NCI-H1092 treated with DMSO at 0.1 percent for 48 hours (cell line): ENCODE measurements around the gene DMXL2.
"Not testable (repeated sequence)": the region's sequence is repeated elsewhere in the genome, so short reads cannot be mapped to it uniquely, and the experiment has no call there.

Experiments used
- DNase-seq: peaks from one replicate; lab custom pipeline; 2025; lab: John Stamatoyannopoulos, UW

DMXL2 gene

GRCh38 chr15:51621936-51622603 lies 501 bp downstream of the DMXL2 start:
- DNase-seq, result peak; percentile 28

- no peak for DNase-seq
Observed at GRCh38 chr15:51621155-51621765, 1.3 kb downstream of the DMXL2 start.

GRCh38 chr15:51620641-51621040 lies 1.9 kb downstream of the DMXL2 start:
- DNase-seq, result peak; percentile 24

GRCh38 chr15:51620122-51620521 lies 2.4 kb downstream of the DMXL2 start:
- DNase-seq, result no peak

GRCh38 chr15:51619331-51620035 lies 3.1 kb downstream of the DMXL2 start:
- no peak for DNase-seq

GRCh38 chr15:51617886-51618285 lies 4.7 kb downstream of the DMXL2 start:
- DNase-seq, result no peak

- no peak for DNase-seq
Observed at GRCh38 chr15:51613951-51614350, 8.6 kb downstream of the DMXL2 start.

GRCh38 chr15:51612669-51613068 lies 9.9 kb downstream of the DMXL2 start:
- DNase-seq, result not testable (repeated sequence)

- not testable (repeated sequence) for DNase-seq
Observed at GRCh38 chr15:51603462-51603948, 19.1 kb downstream of the DMXL2 start.

GRCh38 chr15:51603002-51603401 lies 19.6 kb downstream of the DMXL2 start:
- DNase-seq, result no peak

GRCh38 chr15:51602484-51602883 lies 20.1 kb downstream of the DMXL2 start:
- DNase-seq, result no peak

GRCh38 chr15:51601801-51602200 lies 20.8 kb downstream of the DMXL2 start:
- no peak for DNase-seq

- DNase-seq, result no peak
Observed at GRCh38 chr15:51600114-51600513, 22.5 kb downstream of the DMXL2 start.

- DNase-seq, result no peak
Observed at GRCh38 chr15:51589881-51590568, 32.5 kb downstream of the DMXL2 start.

- DNase-seq, result no peak
Observed at GRCh38 chr15:51588966-51589365, 33.6 kb downstream of the DMXL2 start.

GRCh38 chr15:51585986-51586385 lies 36.6 kb downstream of the DMXL2 start:
- no peak for DNase-seq

- DNase-seq, result no peak
Observed at GRCh38 chr15:51580982-51581381, 41.6 kb downstream of the DMXL2 start.

GRCh38 chr15:51580385-51580784 lies 42.2 kb downstream of the DMXL2 start:
- no peak for DNase-seq

GRCh38 chr15:51579012-51579411 lies 43.6 kb downstream of the DMXL2 start:
- DNase-seq, result no peak

- DNase-seq, result no peak
Observed at GRCh38 chr15:51577636-51578304, 44.8 kb downstream of the DMXL2 start.

- DNase-seq, result no peak
Observed at GRCh38 chr15:51576911-51577500, 45.6 kb downstream of the DMXL2 start.
